HG03066 (cell line): ENCODE results near the gene ZNF222.

Experiments used
- ATAC-seq: cut with Tn5 transposase; IDR thresholded peaks from one replicate; pipeline ENCODE4 v1.9.1; 2021; ENCODE audit warnings: low read depth; ENCODE audit not compliant: unreplicated experiment

ZNF222 gene

GRCh38 chr19:44025217-44025936, at the start of gene ZNF222:
Gene ZNF222 (plus strand): TSS chr19:44025379. CDS start chr19:44025437, 58 bp downstream.
- peak; percentile 92 for ATAC-seq

- no peak for ATAC-seq
These were observed 48.4 kb upstream of the ZNF222 start for GRCh38 chr19:43976732-43977131.

GRCh38 chr19:43983544-43983911, 41.7 kb upstream of the ZNF222 start:
- ATAC-seq = no peak

- peak; percentile 85 for ATAC-seq
These were observed 41.1 kb upstream of the ZNF222 start, which contains the start of gene ZNF155 for GRCh38 chr19:43983912-43984686. Gene ZNF155 (plus strand): TSS chr19:43984188. CDS start chr19:43988544, 4,356 bp downstream.

- ATAC-seq = no peak
These were observed 40.5 kb upstream of the ZNF222 start for GRCh38 chr19:43984687-43985000.

- ATAC-seq = no peak
These were observed 27.4 kb upstream of the ZNF222 start for GRCh38 chr19:43997631-43998290.

GRCh38 chr19:44002212-44002565, 23.0 kb upstream of the ZNF222 start:
- no peak for ATAC-seq

- ATAC-seq = peak; percentile 85
These were observed 22.4 kb upstream of the ZNF222 start, which contains the start of gene ZNF230 for GRCh38 chr19:44002566-44003460. Gene ZNF230 (plus strand): TSS chr19:44002957. CDS start chr19:44007079, 4,122 bp downstream.

GRCh38 chr19:44003461-44004009, 21.6 kb upstream of the ZNF222 start:
- ATAC-seq = no peak

GRCh38 chr19:44005973-44006372, 19.2 kb upstream of the ZNF222 start:
- ATAC-seq = no peak

GRCh38 chr19:44007473-44007872, 17.7 kb upstream of the ZNF222 start:
- no peak for ATAC-seq

GRCh38 chr19:44010468-44010867, 14.7 kb upstream of the ZNF222 start:
- ATAC-seq = no peak

GRCh38 chr19:44019498-44019897, 5.7 kb upstream of the ZNF222 start:
- no peak for ATAC-seq

- ATAC-seq = no peak
These were observed 4.0 kb upstream of the ZNF222 start for GRCh38 chr19:44021221-44021620.

- no peak for ATAC-seq
These were observed 321 bp upstream of the ZNF222 start for GRCh38 chr19:44024900-44025216.

- no peak for ATAC-seq
These were observed 1.4 kb downstream of the ZNF222 start for GRCh38 chr19:44026622-44027021.

- no peak for ATAC-seq
These were observed 6.9 kb downstream of the ZNF222 start for GRCh38 chr19:44032001-44032610.

GRCh38 chr19:44042147-44042546, 17.0 kb downstream of the ZNF222 start:
- ATAC-seq = no peak

GRCh38 chr19:44050740-44051649, 25.8 kb downstream of the ZNF222 start:
- peak; percentile 42 for ATAC-seq
